Panc1 (cell line): ENCODE results near the gene MPPED1.

Experiments used
- TF ChIP-seq, protein P1 (sequence below): fragments of 450-650 bp; IDR thresholded peaks from 2 replicates; pipeline ENCODE4 v1.5.1; 2017; ENCODE audit warnings: mild to moderate bottlenecking
- TF ChIP-seq, protein P2 (sequence below), 2 experiments: IDR thresholded peaks; 2 replicates each; pipeline ENCODE4 v1.6.1; 2011 to 2012; ENCODE audit warnings: low read depth in 2 of 2, control low read depth in 1 of 2, low read length in 1 of 2, mild to moderate bottlenecking in 1 of 2, moderate library complexity in 1 of 2; ENCODE audit not compliant: insufficient read depth in 1 of 2

DNA sequence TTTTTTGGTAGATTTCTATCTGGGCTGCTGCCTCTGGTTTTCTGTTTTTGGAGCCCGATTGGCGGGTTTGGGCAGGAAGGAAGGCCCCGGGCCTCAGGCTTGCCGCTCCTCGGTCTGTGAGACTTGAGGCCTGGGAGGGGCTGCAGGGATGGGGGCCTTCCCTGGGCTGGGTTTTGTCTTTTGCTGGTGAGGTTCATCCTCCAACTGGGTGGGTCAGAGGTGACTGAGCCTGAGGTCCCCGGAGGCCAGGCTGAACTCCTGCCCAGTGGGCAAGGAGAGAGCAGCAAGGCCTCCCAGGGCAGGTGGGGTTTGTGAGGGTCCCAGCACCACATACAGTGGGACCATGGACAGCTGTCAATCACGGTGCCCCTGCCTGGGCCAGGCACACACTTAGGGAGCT lies 15.0 kb downstream of the MPPED1 start:
- TF ChIP-seq, protein P1, sequence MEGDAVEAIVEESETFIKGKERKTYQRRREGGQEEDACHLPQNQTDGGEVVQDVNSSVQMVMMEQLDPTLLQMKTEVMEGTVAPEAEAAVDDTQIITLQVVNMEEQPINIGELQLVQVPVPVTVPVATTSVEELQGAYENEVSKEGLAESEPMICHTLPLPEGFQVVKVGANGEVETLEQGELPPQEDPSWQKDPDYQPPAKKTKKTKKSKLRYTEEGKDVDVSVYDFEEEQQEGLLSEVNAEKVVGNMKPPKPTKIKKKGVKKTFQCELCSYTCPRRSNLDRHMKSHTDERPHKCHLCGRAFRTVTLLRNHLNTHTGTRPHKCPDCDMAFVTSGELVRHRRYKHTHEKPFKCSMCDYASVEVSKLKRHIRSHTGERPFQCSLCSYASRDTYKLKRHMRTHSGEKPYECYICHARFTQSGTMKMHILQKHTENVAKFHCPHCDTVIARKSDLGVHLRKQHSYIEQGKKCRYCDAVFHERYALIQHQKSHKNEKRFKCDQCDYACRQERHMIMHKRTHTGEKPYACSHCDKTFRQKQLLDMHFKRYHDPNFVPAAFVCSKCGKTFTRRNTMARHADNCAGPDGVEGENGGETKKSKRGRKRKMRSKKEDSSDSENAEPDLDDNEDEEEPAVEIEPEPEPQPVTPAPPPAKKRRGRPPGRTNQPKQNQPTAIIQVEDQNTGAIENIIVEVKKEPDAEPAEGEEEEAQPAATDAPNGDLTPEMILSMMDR: no peak
- TF ChIP-seq, protein P2, sequence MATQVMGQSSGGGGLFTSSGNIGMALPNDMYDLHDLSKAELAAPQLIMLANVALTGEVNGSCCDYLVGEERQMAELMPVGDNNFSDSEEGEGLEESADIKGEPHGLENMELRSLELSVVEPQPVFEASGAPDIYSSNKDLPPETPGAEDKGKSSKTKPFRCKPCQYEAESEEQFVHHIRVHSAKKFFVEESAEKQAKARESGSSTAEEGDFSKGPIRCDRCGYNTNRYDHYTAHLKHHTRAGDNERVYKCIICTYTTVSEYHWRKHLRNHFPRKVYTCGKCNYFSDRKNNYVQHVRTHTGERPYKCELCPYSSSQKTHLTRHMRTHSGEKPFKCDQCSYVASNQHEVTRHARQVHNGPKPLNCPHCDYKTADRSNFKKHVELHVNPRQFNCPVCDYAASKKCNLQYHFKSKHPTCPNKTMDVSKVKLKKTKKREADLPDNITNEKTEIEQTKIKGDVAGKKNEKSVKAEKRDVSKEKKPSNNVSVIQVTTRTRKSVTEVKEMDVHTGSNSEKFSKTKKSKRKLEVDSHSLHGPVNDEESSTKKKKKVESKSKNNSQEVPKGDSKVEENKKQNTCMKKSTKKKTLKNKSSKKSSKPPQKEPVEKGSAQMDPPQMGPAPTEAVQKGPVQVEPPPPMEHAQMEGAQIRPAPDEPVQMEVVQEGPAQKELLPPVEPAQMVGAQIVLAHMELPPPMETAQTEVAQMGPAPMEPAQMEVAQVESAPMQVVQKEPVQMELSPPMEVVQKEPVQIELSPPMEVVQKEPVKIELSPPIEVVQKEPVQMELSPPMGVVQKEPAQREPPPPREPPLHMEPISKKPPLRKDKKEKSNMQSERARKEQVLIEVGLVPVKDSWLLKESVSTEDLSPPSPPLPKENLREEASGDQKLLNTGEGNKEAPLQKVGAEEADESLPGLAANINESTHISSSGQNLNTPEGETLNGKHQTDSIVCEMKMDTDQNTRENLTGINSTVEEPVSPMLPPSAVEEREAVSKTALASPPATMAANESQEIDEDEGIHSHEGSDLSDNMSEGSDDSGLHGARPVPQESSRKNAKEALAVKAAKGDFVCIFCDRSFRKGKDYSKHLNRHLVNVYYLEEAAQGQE (IDR thresholded peaks at IDR 0.05; ENCODE audit: insufficient read depth in 1 of 2, low read depth in 2 of 2, low read length in 1 of 2): no peak
